Tongue (tissue), 2 donors: ENCODE measurements around the gene CTXN1. TPM values are rescaled to one million over a fixed set of nuclear protein-coding genes. Genes with fewer than 3 reads are reported as not detected.
A peak's percentile ranks its signal among the peaks of the same experiment; 100 is the strongest.
"Not testable (repeated sequence)": the region's sequence is repeated elsewhere in the genome, so short reads cannot be mapped to it uniquely, and the experiment has no call there.

Experiments used
- DNase-seq: peaks from one replicate; pipeline ENCODE4 v3.0.0-alpha.2; 2015
- total RNA-seq: library from RNA; depleted of rRNA; stranded (reverse); fragments of >200 nt; gene quantifications from one replicate; pipeline ENCODE4 v1.2.3, GENCODE V29; 2014

The CTXN1 gene
- total RNA-seq, 1 donor from 2014 or later: 0.31 TPM

DNA sequence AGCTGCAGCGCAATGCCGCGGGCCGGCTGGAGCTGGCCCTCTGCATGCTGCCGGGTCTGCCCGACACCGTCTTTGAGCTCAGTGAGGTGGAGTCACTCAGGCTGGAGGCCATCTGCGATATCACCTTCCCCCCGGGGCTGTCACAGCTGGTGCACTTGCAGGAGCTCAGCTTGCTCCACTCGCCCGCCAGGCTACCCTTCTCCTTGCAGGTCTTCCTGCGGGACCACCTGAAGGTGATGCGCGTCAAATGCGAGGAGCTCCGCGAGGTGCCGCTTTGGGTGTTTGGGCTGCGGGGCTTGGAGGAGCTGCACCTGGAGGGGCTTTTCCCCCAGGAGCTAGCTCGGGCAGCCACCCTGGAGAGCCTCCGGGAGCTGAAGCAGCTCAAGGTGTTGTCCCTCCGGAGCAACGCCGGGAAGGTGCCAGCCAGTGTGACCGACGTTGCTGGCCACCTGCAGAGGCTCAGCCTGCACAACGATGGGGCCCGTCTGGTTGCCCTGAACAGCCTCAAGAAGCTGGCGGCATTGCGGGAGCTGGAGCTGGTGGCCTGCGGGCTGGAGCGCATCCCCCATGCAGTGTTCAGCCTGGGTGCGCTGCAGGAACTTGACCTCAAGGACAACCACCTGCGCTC is 26.1 kb downstream of the CTXN1 start:
- DNase-seq: no peak

- DNase-seq: no peak
Measured at GRCh38 chr19:7898967-7899366, 27.0 kb downstream of the CTXN1 start.

DNA sequence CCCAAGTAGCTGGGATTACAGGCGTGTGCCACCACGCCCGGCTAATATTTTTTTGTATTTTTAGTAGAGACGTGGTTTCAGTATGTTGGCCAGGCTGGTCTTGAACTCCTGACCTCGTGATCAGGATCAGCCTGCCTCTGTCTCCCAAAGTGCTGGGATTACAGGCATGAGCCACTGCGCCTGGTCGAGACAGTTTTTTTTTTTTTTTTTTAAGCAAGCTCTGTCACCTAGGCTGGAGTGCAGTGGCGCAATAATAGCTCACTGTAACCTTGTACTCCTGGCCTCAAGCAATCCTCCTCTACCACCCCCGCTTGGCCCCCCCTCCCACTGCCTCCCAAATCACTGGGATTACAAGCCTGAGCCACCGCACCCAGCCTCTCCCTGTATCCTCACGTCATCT is 28.6 kb downstream of the CTXN1 start:
- DNase-seq: no peak

- DNase-seq: no peak
Measured at GRCh38 chr19:7895565-7895964, 30.4 kb downstream of the CTXN1 start.

DNA sequence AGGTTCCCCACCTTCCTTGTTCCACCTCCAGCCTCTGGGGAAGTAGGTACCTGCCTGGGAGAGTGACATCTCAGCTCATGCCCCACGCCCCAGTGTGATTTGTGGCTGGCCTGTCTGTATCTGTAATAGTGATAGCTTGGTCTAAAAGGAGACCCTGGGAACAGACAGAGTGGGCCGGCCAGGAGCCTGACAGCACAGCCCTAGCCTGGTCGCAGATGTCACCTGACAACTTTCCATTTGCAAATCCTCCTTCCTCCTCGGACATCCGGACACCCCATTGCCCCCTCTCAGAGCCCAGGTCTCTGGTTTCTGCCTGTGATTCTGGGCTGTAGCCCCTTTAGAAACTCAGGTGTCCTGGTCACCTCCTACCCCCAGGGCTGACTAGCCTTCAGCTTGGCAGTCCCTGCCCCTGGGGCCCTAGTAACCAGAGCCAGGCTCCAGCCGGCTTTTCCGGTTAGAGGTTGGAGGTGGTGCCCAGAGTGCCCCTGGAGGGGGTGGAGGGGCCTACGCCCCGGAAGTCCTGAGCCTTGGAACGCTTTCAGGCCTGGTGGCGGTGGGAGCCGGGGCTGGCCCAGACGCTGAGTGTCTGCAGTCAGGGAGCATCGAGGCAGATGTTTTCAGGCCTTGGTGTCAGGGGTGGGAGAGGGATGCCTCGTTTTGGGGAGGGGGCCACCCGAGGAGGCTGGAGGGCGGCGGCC is 31.2 kb downstream of the CTXN1 start:
- no peak for DNase-seq

DNA sequence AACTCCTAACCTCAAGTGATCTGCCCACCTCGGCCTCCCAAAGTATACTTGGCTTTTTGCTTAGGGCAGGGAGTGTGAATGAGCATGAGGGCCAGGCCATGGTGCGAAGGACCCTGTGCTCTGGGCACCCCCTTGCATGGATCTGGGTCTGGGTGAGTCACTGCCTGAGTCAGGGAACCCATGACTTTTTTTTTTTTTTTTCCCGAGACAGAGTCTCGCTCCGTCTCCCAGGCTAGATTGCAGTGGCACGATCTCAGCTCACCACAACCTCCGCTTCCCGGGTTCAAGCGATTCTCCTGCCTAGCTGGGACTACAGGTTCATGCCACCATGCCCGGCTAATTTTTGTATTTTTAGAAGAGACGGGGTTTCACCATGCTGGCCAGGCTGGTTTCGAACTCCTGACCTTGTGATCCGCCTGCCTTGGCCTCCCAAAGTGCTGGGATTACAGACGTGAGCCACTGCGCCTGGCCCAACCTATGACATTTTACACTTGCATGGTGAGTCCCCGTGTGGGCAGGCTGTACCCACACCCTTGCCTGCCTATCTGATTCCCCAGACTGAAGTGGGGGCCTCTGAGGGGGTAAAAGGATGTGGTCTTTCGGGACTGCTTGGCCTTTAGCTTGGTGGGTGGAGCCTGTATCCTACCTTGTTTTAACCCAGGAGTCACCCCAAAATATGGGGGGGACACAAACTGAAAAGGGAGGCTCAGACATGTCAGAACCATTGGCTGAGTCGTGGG is 32.4 kb downstream of the CTXN1 start:
- DNase-seq: not testable (repeated sequence)

DNA sequence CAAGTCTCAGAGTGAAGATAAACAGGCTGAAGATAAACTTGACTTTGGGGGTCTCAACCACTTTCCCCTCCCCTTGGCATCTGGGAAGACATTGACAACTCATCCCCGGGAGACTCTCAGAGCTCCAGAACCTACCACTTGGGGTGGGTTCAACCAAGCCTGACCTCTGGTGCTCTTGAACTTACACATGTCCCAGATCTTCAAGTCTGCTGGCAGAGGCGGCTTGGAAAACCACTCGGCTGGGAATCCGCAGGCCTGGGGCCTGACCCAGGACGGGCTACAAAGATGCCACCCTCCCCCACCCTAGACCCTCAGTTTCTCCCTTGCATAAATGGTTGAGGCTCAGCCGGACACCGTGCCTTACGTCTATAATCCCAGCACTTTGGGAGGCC is 37.1 kb downstream of the CTXN1 start:
- no peak for DNase-seq

- peak; percentile 36 for DNase-seq
Measured at GRCh38 chr19:7888145-7888825, 37.6 kb downstream of the CTXN1 start, which contains the start of gene LRRC8E. Gene LRRC8E (plus strand): TSS chr19:7888510. CDS start chr19:7895604, 7,094 bp downstream.

- no peak for DNase-seq
Measured at GRCh38 chr19:7887408-7888144, 38.4 kb downstream of the CTXN1 start.

GRCh38 chr19:7885818-7886217 is 40.1 kb downstream of the CTXN1 start:
- peak; percentile 22 for DNase-seq

DNA sequence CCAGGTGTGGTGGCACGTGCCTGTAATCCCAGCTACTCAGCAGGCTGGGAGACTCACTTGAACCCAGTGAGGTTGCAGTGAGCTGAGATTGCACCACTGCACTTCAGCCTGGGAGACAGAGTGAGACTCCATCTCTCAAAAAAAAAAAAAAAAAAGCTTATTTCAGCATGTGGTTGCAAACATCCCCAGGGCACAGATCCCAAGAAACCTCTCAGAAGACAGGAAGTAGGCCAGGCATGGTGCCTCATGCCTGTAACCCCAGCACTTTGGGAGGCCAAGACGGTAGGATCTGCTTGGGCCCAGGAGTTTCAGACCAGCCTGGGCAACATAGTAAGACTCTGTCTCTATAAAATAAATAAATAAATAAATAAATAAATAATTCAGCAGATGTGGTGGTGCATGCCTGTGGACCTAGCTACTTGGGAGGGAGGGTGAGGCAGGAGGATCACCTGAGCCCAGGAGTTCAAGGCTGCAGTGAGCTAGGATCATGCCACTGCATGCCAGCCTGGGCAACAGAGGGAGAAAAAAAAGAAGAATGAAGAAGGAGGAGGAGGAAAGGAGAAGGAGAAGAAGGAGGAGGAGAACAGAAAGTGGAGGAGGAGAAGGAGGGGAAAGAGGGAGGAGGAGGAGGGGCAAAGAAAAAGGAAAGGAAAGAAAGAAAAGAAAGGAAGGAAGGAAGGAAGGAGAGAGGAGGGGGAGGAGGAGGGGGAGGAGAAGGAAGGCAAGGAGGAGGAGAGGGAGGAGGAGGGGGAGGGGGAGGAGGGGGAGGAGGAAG is 42.0 kb downstream of the CTXN1 start:
- DNase-seq: no peak

DNA sequence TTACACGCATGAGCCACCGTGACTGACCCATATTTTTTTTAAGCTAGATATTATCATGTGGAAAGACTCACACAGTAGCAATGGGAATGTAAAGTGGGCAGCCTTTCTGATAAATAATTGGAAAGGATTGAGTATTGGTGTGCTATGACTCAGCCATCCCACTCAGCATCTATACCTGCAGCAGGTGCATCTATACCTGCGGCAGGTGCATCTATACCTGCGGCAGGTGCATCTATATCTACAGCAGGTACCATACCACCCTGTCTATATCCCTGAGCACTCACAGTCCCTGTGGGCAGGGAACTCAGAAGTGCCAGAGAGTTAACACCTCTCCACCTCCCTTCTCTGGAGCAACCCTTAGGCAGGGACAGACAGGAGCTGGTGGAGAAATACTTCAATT is 42.8 kb downstream of the CTXN1 start:
- DNase-seq: no peak

DNA sequence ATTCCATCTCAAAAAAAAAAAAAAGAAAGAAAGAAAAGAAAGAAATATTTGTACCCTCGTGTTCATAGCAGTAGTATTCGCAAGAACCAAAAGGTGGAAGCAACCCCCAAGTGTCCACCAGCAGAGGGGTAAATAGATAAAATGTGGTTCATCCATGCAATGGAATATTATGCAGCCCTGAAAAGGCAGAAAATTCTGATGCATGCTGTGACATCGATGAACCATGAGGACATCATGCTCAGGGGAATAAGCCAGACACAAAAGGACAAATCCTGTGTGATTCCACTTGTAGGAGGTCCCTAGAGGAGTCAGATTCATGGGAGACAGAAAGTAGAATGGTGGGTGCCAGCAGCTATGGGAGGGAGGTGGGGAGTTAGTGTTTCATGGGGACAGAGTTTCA is 44.0 kb downstream of the CTXN1 start:
- DNase-seq: no peak

DNA sequence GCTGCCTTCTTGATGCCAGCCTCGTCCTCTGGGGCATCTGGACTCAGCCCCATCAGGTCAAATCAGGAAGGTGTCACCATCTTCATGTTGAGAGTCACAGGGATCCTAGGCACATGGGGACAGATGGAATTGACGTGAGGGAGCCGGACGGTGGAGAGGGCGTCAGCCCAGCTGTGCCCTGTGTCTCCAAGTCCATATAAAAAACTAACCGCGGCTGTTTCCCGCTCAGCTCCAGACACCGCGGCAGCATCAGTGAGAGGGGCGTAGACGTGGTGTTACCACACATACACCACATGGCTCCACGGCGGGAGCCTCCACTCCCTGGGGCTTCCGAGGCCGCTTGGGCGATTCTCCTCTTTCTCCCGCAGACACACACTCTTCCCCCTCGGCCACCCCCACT is 46.1 kb downstream of the CTXN1 start:
- DNase-seq: peak; percentile 61

- peak; percentile 80 for DNase-seq
Measured at GRCh38 chr19:7879111-7879807, 46.7 kb downstream of the CTXN1 start.

GRCh38 chr19:7877249-7877836 is 48.6 kb downstream of the CTXN1 start:
- DNase-seq: no peak

DNA sequence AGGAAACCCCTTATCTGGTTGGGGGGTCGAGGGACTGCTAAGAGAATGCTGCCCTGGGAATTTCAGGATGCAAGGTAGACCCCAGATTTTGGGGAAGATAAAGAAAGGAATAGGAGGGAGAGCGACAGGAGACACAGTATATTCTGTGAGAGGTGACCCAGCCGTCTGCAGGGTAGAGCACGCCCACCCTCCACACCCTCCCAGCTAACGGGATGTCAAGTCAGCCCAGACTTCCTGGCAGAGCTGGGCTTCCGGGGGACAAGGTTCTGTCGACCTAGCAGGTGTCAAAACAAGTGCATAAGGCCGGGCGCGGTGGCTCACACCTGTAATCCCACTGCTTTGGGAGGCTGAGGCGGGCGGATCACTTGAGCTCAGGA is 51.0 kb downstream of the CTXN1 start:
- no peak for DNase-seq
